ES-I3 (cell line): ENCODE data around the gene RBBP8NL.

Experiments used
- H3K36me3 ChIP-seq: 2 replicates; pipeline ENCODE4 v1.6.1; 2013; ENCODE audit warnings: mild to moderate bottlenecking, low read length, control low read depth, moderate library complexity; ENCODE audit not compliant: insufficient read depth
- H3K4me1 ChIP-seq: 2 replicates; pipeline ENCODE4 v1.6.1; 2013; ENCODE audit warnings: mild to moderate bottlenecking, control low read depth, low read length; ENCODE audit not compliant: insufficient read depth
- H3K9ac ChIP-seq: 2 replicates; pipeline ENCODE4 v1.6.1; 2013; ENCODE audit warnings: low read depth, mild to moderate bottlenecking, low read length, moderate library complexity
- H3K9me3 ChIP-seq: 2 replicates; pipeline ENCODE4 v1.6.1; 2013; ENCODE audit warnings: mild to moderate bottlenecking, low read length, moderate library complexity; ENCODE audit not compliant: control insufficient read depth, insufficient read depth

RBBP8NL gene

DNA sequence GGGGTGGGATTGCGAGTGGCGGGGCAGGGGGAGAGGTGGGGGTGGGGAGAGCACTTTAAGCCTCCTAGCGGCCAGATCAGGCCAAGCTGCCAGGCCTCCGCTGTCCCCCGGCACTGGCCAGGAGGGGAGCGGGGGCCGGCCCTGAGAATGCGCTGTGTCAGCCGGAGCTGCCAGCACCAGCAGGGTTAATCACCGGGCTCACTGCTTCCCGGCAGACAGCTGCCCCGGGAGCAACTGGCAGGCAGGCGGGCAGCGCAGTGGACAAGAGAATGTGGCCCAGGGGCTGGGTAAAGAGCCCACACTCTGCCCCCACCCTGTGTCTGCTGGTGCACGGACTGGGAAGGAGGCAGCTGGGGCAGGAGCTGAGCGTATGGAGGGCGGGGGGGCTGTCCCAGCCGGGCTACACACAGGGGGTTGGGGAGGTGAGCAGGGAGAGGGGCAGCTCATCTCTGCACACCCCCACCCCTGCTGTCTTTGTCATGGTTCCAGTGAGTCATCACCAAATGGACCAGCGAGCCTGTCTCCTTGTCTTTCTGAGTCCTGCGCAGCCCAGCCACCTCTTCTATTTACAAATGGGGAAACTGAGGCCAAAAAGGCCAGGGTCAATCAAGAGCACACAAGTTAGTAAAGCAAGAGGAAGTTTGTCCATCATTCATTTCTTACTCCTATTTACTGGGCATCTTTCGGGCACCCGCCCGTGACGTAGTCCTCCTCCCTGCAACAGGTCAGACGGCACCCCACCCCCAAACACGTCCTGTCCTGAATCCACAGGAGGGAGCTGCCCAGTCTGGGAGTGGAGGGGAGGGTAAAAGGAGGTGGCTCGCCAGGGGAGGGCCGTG is 58.1 kb downstream of the RBBP8NL start:
- peak overlapping the region; percentile 57 for H3K9ac ChIP-seq
- H3K36me3 ChIP-seq = no peaks in the 10 kb centered on the region
- no peaks in the 10 kb centered on the region for H3K9me3 ChIP-seq
- peaks cover 32% of the 10 kb centered on the region; the same call in 1 of the 2 replicates for H3K4me1 ChIP-seq

DNA sequence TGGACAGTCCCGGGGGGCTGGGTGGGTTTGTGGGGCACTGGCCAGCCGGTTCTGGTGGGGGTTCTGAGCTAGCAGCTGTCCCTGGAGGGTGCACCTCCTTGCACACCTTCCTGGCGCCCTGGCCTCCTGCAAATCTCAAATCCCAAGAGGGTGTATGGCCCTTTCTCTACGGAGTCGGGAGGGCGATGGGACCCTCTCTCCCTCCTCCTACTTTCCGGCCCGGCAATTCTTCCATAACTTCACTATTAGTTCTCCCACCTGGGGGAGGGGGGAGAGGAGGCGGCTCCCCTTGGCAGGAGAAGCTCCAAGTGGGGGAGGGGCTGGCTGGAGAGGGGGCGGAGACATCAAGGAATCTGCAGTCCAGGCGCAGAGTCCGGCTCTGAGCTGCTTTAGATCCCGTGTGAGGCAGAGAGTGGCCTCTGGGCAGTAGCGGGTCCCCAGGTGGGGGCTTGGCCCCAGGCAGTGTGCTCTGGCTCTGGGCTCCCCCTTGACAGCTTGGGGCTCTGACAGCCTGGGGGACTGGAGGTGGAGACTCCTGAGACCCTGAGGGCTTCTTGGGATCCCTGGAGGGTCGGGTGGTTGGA is 58.9 kb downstream of the RBBP8NL start:
- H3K9ac ChIP-seq = peak overlapping the region; percentile 57
- H3K36me3 ChIP-seq = no peaks in the 10 kb centered on the region
- H3K9me3 ChIP-seq = no peaks in the 10 kb centered on the region
- peaks cover 36% of the 10 kb centered on the region; the same call in 1 of the 2 replicates for H3K4me1 ChIP-seq

DNA sequence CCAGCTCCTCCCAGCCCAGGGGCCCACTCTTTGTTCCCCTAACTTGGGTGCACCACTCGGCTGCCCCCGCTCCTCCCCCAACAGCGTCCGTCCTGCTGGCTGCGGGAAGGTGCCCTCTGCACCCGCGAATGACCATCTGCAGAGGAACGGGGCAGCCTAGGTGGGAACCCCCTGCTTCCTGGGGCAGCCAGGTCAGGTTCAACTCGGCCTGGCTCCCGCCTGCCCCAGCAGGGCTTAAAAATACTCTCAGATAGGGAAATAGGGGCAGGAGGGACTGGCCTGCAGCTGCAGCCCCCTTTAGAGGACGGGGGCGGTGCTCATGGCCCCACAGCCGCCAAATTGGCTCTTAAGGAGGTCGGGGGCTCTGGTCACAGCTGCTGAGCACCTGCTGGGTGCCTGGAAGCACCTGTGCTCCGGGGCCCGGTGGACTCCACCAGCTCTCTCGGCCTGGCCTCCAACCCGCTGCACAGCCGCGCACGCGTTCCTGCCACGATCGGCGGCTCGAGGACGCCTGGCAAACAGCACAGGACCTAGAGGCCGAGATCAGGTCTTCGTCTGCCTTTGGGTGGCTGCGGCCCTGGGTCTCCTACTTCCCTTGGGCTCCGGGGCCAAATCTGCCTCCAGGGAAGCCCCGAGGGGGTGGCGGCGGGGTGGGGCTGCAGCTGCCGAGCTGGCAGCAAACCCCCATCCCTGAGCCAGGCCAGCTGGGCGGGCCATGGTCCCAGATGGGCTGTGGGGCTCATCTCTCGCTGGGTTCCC is 59.5 kb downstream of the RBBP8NL start:
- peak overlapping the region; percentile 57 for H3K9ac ChIP-seq
- no peaks in the 10 kb centered on the region for H3K36me3 ChIP-seq
- peaks cover 41% of the 10 kb centered on the region; the same call in 1 of the 2 replicates for H3K4me1 ChIP-seq
- H3K9me3 ChIP-seq = no peaks in the 10 kb centered on the region

DNA sequence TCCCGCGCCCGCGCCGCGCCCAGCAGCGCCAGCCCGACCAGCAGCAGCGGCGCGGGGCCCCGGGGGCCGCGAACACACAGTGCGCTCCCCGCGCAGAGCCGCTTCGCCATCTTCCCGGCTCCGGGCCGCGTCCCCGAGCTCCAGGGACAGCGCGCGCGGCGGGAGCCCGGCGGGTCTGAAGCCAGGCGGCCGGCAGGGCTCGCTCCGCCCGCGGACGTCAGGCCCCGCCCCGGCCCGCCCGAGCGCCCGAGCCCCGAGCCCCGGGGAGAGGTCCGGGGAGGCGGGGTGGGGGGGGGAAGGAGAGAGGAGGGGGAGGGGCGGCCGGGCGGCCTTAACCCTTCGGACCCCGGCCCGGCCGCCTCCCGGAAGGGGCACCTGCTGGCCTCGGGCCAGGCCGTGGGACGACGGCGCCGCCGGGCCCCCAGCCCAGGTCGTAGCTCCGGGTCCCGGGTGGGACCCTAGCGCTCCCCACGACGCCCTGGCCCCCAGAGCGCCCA is 60.2 kb downstream of the RBBP8NL start, which contains the start of gene LAMA5:
Gene LAMA5, minus strand, starts transcription at position 177 of the 497 bp plus-strand sequence. Its CDS starts 67 bp downstream, at position 110.
- H3K36me3 ChIP-seq = no peaks in the 10 kb centered on the region
- H3K9me3 ChIP-seq = no peaks in the 10 kb centered on the region
- H3K4me1 ChIP-seq = peaks cover 47% of the 10 kb centered on the region; the same call in 1 of the 2 replicates
- peak within 1 kb of the TSS; percentile 76 for H3K9ac ChIP-seq

DNA sequence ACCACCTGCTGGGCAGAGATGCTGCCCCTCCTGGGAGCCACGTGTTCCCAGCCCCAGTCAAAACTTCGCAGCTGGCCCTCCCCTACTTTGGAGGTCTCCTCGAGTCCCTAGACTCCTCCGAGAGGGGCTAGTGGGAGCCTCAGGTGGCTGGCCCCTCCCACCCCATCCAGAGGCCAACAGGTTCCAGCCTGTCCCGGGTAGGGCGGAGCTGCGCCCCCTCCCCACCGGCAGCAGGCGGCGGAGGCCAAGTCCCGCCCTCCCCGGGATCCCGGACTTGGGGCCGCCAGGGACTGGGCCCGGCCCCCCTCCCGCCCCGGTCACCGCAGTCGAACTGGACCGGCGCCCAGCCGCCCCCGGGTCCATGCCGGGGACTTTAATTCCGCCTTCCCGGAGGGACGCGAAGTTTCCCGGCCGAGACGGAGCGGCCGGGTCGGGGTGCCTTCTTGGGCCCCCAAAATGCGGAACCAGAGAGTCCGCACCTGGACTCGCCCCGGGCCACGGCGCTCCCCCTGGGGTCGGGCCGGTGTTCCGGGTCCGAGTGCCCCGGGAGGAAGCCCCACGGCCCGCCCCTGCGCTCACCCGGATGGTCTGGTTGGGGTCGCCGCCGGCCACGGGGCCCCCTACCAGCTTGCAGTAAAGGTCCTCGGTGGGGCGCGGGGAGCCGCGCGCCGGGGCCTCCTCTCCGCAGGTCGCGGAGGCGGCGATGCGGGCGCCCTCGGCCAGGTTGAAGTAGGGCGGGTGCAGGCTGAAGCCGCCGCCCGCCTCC is 60.8 kb downstream of the RBBP8NL start:
- H3K9ac ChIP-seq = peak overlapping the region; percentile 76
- H3K36me3 ChIP-seq = no peaks in the 10 kb centered on the region
- peaks cover 51% of the 10 kb centered on the region for H3K4me1 ChIP-seq
- no peaks in the 10 kb centered on the region for H3K9me3 ChIP-seq

DNA sequence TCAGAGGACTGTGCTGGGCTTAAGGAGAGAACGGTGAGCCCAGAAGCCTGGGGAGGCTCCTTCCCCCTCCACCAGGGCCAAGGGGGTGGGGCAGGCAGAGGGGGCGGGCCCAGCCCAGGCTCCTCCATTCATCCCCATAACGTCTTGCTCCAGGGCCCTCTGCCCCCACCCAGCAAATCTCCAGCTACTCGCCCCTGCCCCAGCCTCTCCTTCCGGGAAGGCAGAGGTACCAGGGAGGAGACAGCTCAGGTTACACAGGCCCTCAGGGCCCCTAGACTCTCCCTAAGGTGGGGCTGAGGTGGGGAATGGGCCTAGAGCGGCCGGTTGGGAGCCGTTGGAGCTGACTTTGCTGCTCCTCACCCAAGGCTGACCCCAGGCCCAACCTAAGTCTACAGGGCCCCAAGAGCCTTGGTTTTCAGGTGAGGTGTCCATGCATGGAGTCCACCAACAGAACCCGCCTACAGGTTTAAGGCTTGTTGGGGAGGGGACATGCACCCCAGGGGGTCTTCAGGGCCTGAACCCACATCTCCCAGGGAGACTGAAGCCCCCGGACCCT is 61.4 kb downstream of the RBBP8NL start:
- Histone ChIP-seq H3K4me1 (peaks cover 56% of the 10 kb centered on the region), H3K36me3 (no peaks in the 10 kb centered on the region; the same call in 1 of the 2 replicates), H3K9ac (peak overlapping the region; percentile 76), H3K9me3 (no peaks in the 10 kb centered on the region)

DNA sequence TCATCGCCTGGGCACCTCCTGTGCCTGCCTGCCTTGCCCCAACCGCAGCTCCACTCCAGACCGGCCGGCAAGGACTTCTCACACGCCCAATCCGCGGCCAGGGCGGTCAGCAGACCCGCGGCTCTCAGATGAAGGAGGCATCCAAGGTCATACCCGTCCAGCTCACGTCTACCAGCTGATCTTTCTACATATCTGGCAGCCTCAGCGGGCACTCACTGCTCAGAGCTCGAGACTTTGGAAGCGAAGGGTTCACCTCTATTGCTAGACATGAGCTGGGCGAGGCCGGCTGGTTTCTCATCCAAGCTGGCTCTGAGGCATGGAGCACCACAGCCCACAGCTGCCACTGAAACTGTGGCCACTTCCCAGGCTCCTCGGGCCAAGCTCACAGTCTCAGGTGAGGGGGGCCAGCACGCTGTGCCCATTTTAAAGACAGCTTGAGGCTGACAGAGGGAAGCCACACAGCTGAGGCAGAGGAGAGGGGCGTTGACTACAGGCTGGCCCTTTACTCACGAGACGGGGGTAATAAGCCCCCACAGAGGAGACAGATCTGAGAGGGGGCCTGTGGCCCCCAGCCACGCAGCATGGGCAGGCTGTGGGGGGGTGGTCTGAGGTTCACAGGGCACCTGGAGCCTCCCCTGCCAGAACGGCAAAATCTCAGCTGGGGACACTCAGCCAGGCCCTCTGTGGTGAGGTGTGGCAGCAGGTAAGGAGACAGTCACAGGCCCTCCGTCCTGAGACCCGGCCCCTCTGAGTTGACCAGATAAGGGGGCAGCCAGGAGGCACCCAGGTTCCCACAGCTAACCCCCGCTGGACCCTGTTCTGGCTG is 62.2 kb downstream of the RBBP8NL start:
- Histone ChIP-seq H3K4me1 (peaks cover 51% of the 10 kb centered on the region), H3K9ac (peak overlapping the region; percentile 76; the same call in 1 of the 2 replicates), H3K9me3 (no peaks in the 10 kb centered on the region), H3K36me3 (no peaks in the 10 kb centered on the region; the same call in 1 of the 2 replicates)

DNA sequence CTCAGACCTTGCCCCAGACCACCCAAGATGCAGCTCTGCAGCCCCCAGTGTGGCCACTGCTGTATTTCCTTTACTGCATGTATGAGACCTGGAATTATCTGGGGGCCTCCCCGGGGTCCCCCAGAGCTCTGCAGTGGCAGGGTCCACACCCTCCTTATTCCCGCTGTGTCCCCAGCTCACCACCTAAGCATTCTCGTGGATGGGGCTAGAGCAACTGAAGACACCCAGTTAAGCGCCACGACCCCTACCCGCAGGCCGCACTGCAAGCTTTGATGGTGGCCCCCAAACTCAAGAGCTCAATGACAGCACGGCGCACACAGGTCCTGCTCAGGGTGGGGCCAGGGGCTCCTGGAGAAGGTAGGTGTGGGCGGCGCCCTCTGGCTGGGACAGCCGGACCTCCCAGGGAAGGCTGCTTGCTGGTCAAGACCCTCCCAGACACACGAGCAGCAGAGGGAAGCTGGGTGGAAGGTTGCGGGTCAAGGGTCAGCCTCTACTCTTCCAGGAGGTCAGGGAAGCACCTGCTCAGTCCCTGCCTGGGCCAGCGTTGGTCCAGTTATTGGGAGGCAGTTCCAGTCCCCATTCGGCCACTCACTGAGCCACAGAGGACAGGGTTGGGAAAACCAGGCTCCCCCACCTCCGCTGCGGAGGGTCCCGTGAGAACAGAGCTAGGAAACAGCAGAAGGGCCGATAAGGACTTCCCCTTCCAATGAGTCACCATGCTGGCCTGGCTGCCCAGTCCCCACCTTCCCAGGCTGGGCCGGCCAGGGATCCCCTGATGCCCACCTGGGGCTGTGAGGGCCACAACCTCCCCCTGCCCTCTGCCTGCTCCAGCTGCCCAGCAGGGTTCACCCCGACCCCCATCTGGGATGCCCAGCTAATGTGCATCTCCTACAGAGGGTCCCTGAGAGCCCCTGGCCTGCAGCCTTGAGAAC is 63.2 kb downstream of the RBBP8NL start:
- Histone ChIP-seq H3K9me3 (no peaks in the 10 kb centered on the region), H3K4me1 (peaks cover 46% of the 10 kb centered on the region), H3K36me3 (no peaks in the 10 kb centered on the region; the same call in 1 of the 2 replicates), H3K9ac (peak overlapping the region; percentile 15)

DNA sequence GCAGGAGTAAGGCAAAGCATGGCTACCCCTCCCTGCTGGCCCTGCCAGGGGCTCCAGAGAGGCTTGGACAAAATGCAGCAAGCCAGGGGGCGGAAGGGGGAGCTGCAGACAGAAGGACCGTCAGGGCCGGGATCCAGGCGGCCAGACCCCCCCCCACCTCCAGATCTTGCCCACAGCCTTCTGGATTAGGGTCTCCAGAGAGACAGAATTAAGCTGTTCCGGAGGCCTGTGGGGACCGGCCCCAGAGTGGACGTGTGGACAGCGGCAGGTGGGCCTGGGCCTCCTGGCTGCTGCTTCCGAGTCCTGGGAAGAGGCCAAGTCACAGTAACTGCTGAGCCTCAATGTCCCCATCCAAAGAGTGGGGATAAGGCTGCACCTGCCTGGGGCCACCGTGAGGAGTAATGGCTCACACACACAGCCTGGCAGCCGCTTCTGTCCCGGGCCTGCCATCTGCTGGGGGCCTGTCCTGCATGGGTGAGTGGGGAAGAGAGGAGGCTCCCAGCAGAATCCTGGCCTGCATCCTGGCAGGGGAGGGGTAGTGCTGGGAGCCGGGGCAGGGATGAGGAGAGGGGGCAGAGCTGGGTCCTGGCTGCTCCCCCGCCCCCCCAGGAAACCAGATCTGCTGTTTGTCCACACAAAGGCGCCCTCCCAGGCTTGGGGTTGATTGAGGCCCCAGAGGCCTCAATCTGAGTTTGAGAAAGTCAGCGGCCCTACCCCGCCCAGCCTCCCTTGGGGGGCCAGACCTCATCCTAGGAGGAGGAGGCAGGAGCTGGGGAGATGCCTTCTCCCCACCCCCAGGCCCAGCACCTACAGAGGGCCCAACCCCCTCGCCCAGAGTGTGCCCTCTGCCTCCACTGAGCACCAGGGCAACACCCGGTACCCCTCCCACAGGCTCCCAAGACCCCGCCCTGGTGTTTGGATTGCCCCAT is 64.1 kb downstream of the RBBP8NL start:
- no peaks in the 10 kb centered on the region for H3K9me3 ChIP-seq
- peaks cover 55% of the 10 kb centered on the region for H3K4me1 ChIP-seq
- H3K9ac ChIP-seq = no peak overlapping the region; the same call in 1 of the 2 replicates
- no peaks in the 10 kb centered on the region; the same call in 1 of the 2 replicates for H3K36me3 ChIP-seq

DNA sequence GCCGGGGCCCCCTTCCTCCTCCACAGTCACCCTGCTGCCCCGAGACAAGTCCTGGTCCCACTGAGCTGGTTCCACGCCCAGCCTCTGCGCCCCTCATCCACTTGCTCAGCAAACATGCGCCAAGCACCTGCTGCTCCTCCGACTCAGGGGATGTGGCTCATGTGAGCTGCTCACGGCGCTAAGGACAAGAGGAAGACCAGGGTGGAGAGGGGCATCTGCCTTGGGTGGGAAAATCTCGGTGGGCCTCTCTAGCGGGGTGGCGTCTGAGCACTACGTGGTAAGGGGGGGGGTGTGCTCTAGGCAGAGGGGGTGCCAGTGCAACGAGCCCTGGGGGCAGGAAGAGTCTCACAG is 64.8 kb downstream of the RBBP8NL start:
- peaks cover 61% of the 10 kb centered on the region for H3K4me1 ChIP-seq
- H3K9ac ChIP-seq = no peak overlapping the region; the same call in 1 of the 2 replicates
- H3K36me3 ChIP-seq = no peaks in the 10 kb centered on the region; the same call in 1 of the 2 replicates
- H3K9me3 ChIP-seq = no peaks in the 10 kb centered on the region
